HG02970 (cell line): ENCODE results near the gene ARID5A.

Experiments used
- ATAC-seq: cut with Tn5 transposase; IDR thresholded peaks from one replicate; pipeline ENCODE4 v1.9.1; 2021; ENCODE audit warnings: mild to moderate bottlenecking, moderate library complexity, moderate number of reproducible peaks; ENCODE audit not compliant: unreplicated experiment, low FRiP score

The ARID5A gene

DNA sequence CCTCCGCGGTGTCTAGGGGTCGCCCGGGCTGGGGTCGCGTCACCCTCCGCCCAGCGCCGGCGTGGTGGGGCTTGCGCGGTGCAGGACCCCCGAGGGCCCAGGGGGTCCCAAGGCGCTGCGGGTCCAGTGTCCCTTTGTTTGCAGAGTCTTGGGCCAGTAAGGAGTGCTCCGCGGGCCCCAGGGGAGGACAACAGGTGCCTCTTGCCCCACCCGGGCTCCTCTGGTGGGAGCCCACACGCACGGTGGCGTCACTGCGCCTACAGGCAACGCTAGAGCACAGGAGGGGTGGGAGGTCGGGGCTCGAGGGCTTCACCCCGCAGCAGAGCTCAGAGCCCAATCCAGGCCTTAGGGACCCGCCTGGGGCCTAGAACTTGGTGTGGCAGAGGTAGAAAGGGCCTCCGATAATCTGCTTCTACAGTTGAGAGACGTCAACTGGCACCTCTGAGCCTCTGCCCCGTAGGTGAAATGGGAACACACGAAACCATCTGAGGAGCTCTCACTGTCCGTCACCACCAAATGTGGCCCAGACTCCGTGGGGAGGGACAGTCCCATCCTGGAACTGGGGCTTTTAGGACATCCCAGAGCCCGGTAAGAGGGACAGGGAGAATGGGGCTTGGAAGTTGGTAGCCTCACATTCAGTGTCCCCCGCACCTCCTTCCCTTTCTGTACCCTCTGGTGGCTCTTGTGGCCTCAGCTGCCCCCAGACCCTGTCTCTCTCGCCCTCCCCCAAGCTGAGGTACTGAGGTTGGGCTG lies 1.4 kb downstream of the ARID5A start:
- ATAC-seq = no peak

- ATAC-seq = no peak
Observed at GRCh38 chr2:96538487-96539214, 2.1 kb downstream of the ARID5A start.

DNA sequence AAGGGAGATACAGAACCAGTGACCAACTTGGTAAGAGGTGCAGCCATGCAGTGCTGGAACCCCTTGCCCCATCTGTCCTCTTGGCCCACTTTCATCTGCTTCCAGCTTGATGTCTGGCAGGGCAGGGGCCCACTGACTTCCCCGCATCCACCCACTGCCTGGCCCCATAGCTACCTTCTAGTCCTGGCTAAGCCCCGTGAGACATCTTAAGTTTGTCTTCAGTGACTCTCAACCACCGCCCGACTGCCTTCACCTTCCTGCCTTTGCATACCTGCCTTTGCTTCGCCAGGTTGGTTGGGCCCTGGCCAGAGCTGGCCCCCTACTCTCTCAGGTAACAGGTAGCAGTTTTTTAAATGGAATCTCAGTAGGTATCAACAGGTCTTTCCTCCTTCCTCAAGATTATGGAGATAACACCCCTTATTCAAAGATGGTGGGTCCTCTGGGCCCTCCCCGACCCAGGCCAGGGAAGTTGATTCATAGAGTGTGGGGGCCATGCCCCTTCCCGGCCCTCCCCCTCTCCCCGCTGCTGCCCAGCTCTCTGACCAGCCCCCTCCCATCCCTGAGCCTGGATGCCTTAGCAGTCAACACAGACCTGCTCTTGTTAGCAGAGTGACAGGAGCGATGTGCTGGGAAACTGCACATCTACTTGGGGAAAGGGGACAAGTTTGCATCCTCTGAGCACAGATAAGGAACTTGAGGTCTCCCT lies 2.8 kb downstream of the ARID5A start:
- no peak for ATAC-seq

DNA sequence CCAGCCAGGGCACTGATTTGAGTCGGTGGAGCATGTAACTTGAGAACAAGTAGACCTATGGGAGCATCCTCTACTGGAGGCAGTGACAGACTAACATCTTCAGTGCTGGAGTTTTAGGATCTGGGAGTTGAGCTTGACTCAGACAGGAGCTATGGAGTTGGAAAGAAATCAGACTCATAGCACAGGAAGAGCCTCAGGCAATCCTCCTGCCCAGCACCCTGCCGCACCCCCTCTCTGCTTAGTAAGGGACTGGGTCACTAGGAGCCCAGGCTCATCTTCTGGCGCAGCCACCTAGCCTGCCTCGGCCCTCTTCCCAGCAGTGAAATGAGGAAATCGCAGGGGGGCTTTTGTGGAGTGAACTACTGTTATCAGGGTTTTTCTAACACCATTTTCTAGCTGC lies 3.6 kb downstream of the ARID5A start:
- no peak for ATAC-seq

GRCh38 chr2:96541398-96542152 lies 5.0 kb downstream of the ARID5A start:
- no peak for ATAC-seq

- no peak for ATAC-seq
Observed at GRCh38 chr2:96542357-96542977, 5.9 kb downstream of the ARID5A start.

DNA sequence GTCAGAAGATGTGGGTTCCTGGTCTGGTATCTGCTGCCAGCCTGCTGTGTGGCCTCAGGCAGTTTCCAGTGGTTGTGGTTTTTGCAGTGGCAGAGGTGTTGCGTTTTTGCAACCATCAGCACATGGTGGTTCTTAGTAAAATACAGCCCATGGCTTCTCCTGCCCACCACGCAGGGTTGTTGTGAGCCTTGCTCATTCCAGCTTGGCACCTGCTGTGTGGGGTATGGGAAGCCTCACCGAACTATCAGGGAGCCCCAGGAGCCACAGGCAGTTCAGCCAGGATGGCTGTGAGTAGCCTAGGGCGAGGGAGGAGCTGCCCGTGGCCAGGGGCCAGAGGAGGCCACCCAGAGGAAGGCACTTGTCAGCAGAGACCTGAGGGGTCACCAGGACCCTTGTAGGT lies 9.8 kb downstream of the ARID5A start:
- ATAC-seq = no peak

DNA sequence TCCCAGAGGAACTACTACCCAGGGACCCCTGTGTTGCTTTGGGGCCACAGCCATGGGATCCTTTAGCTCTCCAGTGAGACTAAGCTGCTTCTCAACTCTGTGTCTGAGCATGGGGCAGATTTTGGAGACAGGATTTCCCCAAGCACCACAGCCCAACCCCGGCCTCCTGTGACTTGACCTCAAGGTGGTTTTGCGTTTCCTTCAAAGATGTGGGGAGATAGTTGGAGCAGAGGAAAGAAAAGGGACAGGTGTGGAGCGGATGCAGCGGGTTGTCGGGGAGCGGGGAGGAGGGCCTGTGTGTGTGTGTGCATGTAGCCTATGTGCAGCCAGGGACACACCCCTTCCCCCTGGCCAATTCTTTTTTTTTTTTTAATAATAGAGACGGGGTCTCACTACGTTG lies 10.2 kb downstream of the ARID5A start:
- no peak for ATAC-seq

DNA sequence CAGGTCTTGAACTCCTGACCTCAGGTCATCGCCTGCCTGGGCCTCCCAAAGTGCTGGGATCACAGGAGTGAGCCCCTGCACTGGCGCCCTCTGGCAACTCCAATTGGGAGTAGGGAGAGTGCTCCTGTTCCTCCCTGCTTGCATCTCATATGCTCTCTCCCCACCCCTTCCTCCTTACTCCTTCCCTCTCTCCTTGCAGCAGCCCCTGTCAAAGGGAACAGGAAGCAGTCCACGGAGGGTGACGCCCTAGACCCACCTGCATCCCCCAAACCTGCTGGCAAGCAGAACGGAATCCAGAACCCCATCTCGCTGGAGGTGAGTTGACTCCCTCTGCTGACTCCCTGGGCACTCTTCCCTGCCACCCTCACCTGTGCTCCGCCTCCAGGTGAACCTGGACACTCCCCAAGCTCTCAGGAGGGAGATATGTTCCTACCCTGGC lies 10.7 kb downstream of the ARID5A start:
- no peak for ATAC-seq

GRCh38 chr2:96547731-96548171 lies 11.2 kb downstream of the ARID5A start:
- no peak for ATAC-seq

DNA sequence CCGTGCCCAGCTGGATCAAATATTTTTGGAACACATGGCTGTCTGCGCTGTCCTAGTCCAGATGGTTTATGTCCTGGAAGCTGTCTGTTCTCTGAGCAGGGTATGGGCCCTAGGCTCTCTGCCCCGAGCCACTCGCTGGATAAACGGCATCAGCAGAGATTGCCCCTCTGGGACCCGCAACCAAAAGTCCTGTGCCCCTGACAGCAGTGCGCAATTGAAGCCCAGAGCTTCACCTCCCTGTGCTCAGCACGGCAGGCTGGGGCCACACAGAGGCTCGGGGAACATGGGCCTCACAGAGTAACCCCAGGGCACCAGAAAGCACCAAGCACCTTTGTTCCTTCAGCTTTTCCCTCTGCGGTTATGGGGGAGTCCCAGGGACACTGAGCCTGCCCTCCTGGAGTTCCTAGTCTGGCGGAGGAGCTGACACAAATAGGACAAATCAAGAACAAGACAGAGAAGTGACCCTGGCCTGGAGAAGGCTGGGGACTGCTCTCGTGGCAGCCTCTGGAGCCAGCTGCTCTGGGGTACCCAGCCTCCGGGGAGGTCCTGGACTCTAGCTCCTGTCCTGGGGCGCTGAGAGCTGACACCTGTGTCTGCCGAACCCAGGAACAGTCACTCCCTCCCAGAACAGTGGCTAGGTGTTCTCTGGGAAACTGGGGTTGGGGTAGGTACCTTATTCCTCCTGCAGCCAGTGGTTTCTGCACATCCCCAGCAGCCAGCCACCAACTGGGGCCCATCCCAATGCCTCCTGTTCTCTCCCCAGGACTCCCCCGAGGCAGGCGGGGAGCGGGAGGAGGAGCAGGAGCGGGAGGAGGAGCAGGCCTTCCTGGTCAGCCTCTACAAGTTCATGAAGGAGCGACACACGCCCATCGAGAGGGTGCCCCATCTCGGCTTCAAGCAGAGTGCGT lies 12.3 kb downstream of the ARID5A start:
- no peak for ATAC-seq

DNA sequence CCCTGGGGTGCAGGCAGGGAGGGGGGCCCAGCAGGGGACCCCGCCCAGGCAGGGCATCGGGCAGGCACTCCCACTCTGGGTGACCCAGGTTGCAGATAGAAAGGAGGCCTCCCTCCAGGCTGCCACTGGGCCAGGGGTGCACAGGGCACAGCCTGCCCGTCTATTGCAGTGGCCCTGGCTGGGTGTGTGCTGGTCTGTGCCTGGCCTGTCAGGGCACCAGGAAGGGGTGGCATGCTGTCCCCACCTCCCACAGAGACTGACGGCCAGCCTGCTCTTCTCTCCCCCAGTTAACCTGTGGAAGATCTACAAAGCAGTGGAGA lies 12.9 kb downstream of the ARID5A start:
- ATAC-seq = no peak

DNA sequence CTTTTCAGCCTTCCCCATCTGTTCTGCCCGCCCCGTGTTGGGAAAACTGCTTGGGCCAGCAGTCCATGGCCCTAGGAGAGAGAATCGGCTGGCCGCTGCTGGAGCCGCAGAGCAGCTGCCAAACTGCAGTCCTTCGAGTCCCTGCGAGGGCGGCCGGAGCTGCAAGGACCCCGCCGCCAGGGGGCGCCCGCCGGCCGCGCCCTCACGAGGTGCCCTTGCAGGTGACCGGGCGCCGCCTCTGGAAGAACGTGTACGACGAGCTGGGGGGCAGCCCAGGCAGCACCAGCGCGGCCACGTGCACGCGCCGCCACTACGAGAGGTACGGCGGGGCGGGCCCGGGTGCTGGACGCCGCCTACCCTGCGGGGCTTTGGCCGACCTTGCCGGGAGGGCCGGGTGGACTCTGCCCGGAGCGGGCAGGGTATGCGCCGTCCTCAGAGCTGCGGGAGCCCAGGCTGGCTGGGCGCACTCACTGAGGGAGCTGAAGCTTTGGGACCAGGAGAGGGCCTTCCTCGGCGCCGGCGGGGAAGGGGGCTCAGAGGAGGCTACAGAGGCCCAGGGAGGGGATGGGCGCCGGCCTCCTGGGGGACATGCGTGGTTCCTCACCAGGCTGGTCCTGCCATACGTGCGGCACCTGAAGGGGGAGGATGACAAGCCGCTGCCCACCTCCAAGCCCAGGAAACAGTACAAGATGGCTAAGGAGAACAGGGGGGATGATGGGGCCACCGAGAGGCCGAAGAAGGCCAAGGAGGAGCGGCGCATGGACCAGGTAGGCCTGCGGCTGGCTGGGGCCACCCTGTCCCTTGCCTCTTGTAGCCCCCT lies 13.6 kb downstream of the ARID5A start:
- ATAC-seq = no peak

GRCh38 chr2:96550787-96551604 lies 14.4 kb downstream of the ARID5A start:
- ATAC-seq = no peak

DNA sequence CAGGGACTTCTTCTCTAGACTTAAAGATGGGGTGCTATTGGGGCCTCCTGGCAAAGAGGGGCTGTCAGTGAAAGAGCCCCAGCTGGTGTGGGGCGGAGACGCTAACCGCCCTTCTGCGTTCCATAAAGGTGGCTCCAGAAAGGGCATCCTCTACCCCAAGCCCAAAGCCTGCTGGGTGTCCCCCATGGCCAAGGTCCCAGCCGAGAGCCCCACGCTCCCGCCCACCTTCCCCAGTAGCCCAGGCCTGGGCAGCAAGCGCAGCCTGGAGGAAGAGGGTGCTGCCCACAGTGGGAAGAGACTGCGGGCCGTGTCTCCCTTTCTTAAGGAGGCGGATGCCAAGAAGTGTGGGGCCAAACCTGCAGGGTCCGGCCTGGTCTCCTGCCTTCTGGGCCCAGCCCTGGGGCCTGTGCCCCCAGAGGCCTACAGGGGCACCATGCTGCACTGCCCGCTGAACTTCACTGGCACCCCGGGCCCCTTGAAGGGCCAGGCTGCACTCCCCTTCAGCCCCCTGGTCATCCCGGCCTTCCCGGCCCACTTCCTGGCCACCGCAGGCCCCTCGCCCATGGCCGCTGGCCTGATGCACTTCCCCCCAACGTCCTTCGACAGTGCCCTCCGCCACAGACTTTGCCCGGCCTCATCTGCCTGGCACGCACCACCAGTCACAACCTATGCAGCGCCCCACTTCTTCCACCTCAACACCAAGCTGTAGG lies 15.2 kb downstream of the ARID5A start:
- no peak for ATAC-seq

DNA sequence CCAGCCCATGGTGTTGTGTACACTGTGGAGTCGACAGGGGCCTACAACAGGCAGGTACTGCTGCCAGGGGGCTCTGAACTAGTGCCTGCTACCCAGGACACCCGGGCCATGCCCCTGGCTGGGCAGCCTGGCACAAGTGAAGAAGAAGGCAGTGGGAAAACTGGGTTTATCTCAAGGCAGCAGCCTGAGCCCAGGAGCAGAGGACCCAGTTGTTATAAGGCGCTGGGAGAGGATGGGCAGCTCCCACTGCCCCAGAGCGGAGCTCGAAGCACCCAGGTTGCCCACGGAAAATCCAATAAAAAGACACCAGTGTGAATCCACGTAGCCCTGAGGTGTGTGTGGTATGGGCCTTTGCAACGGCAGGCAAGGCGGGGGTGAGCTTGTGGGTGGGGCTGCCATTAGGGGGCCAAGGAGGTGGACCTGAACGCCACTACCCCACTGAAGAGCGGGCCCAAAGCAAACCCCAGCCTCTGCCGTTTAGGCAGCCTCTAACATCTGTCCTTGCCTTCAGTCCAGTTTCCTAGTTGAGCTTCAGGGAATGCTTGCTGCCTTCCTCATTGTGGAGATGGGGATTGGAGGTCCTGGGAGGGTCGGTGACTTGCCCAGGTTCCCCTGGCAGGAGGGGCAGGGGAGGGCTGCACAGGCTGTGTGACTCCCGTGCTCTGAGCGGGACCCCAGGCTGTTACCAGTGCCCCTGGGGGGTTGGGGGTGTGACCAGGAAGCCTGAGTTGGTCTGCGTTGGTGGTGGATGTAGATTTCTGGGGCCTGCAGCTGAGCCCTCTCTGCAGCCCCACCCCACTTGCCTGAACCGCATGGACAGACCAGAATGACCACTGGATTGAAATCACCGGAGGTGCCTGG lies 16.0 kb downstream of the ARID5A start:
- ATAC-seq = no peak
